Spleen (tissue), 13 donors: Measurements from ENCODE around the gene VN1R2. TPM values are rescaled to one million over a fixed set of nuclear protein-coding genes. Genes with fewer than 3 reads are reported as not detected.
A peak's percentile ranks its signal among the peaks of the same experiment; 100 is the strongest.
"Not testable (repeated sequence)": the region's sequence is repeated elsewhere in the genome, so short reads cannot be mapped to it uniquely, and the experiment has no call there.

ENCODE experiments used
- DNase-seq: peaks from one replicate; pipeline ENCODE4 v3.0.0-alpha.2; 2020
- H3K27ac ChIP-seq, 8 donors: fragments of 200-600 bp; sonication (generic) in 7 of 8; 1 replicate in 4 of 8; 2 replicates in 4 of 8; pipeline versions ENCODE4 v1.5.0 to v1.8.0; 2016 to 2021; ENCODE audit warnings: inconsistent platforms in 4 of 8, mild to moderate bottlenecking in 4 of 8, moderate library complexity in 1 of 8
- H3K27me3 ChIP-seq, 7 donors: fragments of 200-600 bp; sonication (generic) in 6 of 7; replicated peaks in 1 of 7; 1 replicate in 4 of 7; 2 replicates in 3 of 7; pipeline versions ENCODE4 v1.5.0 to v1.8.0; 2016 to 2021; ENCODE audit warnings: inconsistent platforms in 3 of 7, mild to moderate bottlenecking in 1 of 7
- H3K36me3 ChIP-seq, 6 donors: fragments of 200-600 bp; sonication (generic) in 5 of 6; 1 replicate in 4 of 6; 2 replicates in 2 of 6; pipeline versions ENCODE4 v1.5.0 to v1.8.0; 2016 to 2021; ENCODE audit warnings: inconsistent platforms in 2 of 6
- H3K4me1 ChIP-seq, 6 donors: fragments of 200-600 bp; sonication (generic) in 5 of 6; 1 replicate in 3 of 6; 2 replicates in 3 of 6; pipeline versions ENCODE4 v1.5.0 to v1.8.0; 2016 to 2021; ENCODE audit warnings: inconsistent platforms in 3 of 6
- H3K4me3 ChIP-seq, 8 donors: fragments of 200-600 bp; sonication (generic) in 7 of 8; 1 replicate in 4 of 8; 2 replicates in 4 of 8; pipeline versions ENCODE4 v1.5.0 to v1.8.0; 2016 to 2021; ENCODE audit warnings: inconsistent platforms in 4 of 8, mild to moderate bottlenecking in 4 of 8, moderate library complexity in 2 of 8
- H3K9me3 ChIP-seq, 8 donors: fragments of 200-600 bp; sonication (generic) in 7 of 8; 1 replicate in 4 of 8; 2 replicates in 4 of 8; pipeline versions ENCODE4 v1.5.0 to v1.8.0; 2016 to 2021; ENCODE audit warnings: inconsistent platforms in 4 of 8
- POLR2A ChIP-seq, 3 donors: fragments of 450-650 bp; IDR thresholded peaks; one replicate each; pipeline ENCODE4 v1.5.1; 2017; ENCODE audit warnings: antibody characterized with exemption in 3 of 3, mild to moderate bottlenecking in 1 of 3
- POLR2AphosphoS5 ChIP-seq, 3 donors: sonication (generic); formaldehyde crosslinking; IDR thresholded peaks; one replicate each; pipeline ENCODE4 v1.5.1; 2017; ENCODE audit warnings: antibody characterized with exemption in 3 of 3
- WGBS, 5 donors: extraction: QIAGEN DNeasy Blood & Tissue Kit in 3 of 5; methylation state at CpG; one replicate each; pipeline versions ENCODE4 v1.1.5 to v1.1.7; 2013 to 2018; 5-methylcytosine and 5-hydroxymethylcytosine counted together
- intact Hi-C: fragments of 100-400 bp; cut with DNase I; formaldehyde crosslinking; loops from one replicate; pipeline ENCODE4 v1.15.0; 2023; ENCODE audit warnings: low total_unique reads
- long read RNA-seq, 2 donors: transcript quantifications; one replicate each; lab custom pipeline, GENCODE V29; 2026
- polyA plus RNA-seq, 3 donors: library from polyadenylated mRNA; stranded (reverse); fragments of 200-250 nt; gene quantifications; one replicate each; pipeline ENCODE4 v1.2.1, GENCODE V29; 2013
- total RNA-seq, 7 donors: library from RNA; depleted of rRNA in 3 of 7; stranded (reverse); fragments of >200 nt in 3 of 7; fragmentation: NEBNext Ultra II Directional in 4 of 7; extraction: Animal tissue kit (Norgen Biotek cat#: 25700) in 4 of 7; gene quantifications; one replicate each; pipeline versions ENCODE4 v1.1.0 to v1.2.1, GENCODE V29; 2016 to 2021
- TF ChIP-seq, protein P1 (sequence below), 11 experiments: fragments of 200-600 bp in 7 of 11; fragments of 450-650 bp in 4 of 11; sonication (generic) in 4 of 11; IDR thresholded peaks in 8 of 11; conservative IDR thresholded peaks in 3 of 11; 1 replicate in 7 of 11; 2 replicates in 4 of 11; pipeline versions ENCODE4 v1.4.0 to v1.8.0; 2016 to 2021; ENCODE audit warnings: antibody characterized with exemption in 11 of 11, inconsistent platforms in 4 of 11, mild to moderate bottlenecking in 1 of 11
- donor health status: healthy with polysubstance abuse.
- donor health status: DM: no; HTN: no; CAD: no; lungs with moderate emphysema.
- donor health status: DM: no; HTN: no; CAD: no.
- donor health status: Bipolar disorder and iron deficiency.
- donor health status: healthy.
- donor health status: DM: no; HTN: no; CAD: no.
- donor health status: DM: yes; HTN: yes; CAD: no.

VN1R2 gene
- total RNA-seq (not detected), polyA plus RNA-seq (not detected)
- long read RNA-seq, donor 1: 0 reads
- long read RNA-seq, donor 2: 0 reads

GRCh38 chr19:53257715-53258342 is at the start of gene VN1R2:
Gene VN1R2 (plus strand): TSS chr19:53258292. CDS start chr19:53258376, 84 bp downstream.
- H3K36me3 ChIP-seq, DNase-seq, H3K27ac ChIP-seq, intact Hi-C loops, H3K27me3 ChIP-seq, H3K4me3 ChIP-seq: not testable (repeated sequence)
- WGBS, 5 donors: 68 to 74% (median 71%) methylated on average over 14 of the region's 14 CpGs
- peaks cover 0 to 100% (median 64%) of the 10 kb centered on the region in 8 donors for H3K9me3 ChIP-seq
- peaks cover 0 to 17% (median 8%) of the 10 kb centered on the region in 6 donors for H3K4me1 ChIP-seq

DNA sequence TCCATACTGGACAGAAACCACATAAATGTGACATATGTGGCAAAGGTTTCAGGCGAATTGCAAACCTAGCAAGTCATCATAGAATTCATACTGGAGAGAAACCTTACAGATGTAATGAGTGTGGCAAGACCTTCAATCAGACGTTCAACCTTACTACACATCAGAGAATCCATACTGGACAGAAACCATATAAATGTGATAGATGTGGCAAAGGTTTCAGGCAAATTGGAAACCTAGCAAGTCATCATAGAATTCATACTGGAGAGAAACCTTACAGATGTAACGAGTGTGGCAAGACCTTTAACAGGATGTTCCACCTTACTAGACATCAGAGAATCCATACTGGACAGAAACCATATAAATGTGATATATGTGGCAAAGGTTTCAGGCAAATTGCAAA is 46.5 kb upstream of the VN1R2 start:
- DNase-seq, H3K27me3 ChIP-seq, H3K4me1 ChIP-seq, intact Hi-C loops, H3K27ac ChIP-seq, H3K4me3 ChIP-seq: not testable (repeated sequence)
- Histone ChIP-seq H3K9me3 (peaks cover 69 to 100% (median 100%) of the 10 kb centered on the region in 8 donors), H3K36me3 (peaks cover 34 to 60% (median 50%) of the 10 kb centered on the region in 6 donors)
- WGBS, 5 donors: 82 to 99% (median 94%) methylated on average over 3 of the region's 3 CpGs

- Histone ChIP-seq H3K4me1 (no peaks in the 10 kb centered on the region), H3K27me3 (no peaks in the 10 kb centered on the region), H3K36me3 (peaks cover 31 to 47% (median 37%) of the 10 kb centered on the region in 6 donors), H3K27ac (no peak overlapping the region), H3K4me3 (peak overlapping the region in 1 of 8 donors; percentile 14), H3K9me3 (peaks cover 78 to 100% (median 100%) of the 10 kb centered on the region in 8 donors)
- no peak for DNase-seq
- TF ChIP-seq, protein P1, sequence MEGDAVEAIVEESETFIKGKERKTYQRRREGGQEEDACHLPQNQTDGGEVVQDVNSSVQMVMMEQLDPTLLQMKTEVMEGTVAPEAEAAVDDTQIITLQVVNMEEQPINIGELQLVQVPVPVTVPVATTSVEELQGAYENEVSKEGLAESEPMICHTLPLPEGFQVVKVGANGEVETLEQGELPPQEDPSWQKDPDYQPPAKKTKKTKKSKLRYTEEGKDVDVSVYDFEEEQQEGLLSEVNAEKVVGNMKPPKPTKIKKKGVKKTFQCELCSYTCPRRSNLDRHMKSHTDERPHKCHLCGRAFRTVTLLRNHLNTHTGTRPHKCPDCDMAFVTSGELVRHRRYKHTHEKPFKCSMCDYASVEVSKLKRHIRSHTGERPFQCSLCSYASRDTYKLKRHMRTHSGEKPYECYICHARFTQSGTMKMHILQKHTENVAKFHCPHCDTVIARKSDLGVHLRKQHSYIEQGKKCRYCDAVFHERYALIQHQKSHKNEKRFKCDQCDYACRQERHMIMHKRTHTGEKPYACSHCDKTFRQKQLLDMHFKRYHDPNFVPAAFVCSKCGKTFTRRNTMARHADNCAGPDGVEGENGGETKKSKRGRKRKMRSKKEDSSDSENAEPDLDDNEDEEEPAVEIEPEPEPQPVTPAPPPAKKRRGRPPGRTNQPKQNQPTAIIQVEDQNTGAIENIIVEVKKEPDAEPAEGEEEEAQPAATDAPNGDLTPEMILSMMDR (IDR thresholded peaks at IDR 0.05 in 8 of 11, conservative IDR thresholded peaks at IDR 0.05 in 3 of 11): no peak
- no peak for TF ChIP-seq POLR2AphosphoS5 (IDR thresholded peaks at IDR 0.05)
- no peak for TF ChIP-seq POLR2A (IDR thresholded peaks at IDR 0.05)
- WGBS, 5 donors: 94 to 100% (median 98%) methylated on average over 2 of the region's 2 CpGs
- intact Hi-C loops: no loop called here
Observed at GRCh38 chr19:53212703-53213320, 45.3 kb upstream of the VN1R2 start.

GRCh38 chr19:53222716-53223115 is 35.4 kb upstream of the VN1R2 start:
- H3K4me3 ChIP-seq, H3K36me3 ChIP-seq, H3K27me3 ChIP-seq, H3K4me1 ChIP-seq, intact Hi-C loops, DNase-seq, H3K27ac ChIP-seq: not testable (repeated sequence)
- H3K9me3 ChIP-seq: peaks cover 30 to 96% (median 95%) of the 10 kb centered on the region in 8 donors
- WGBS, 5 donors: 95 to 97% (median 97%) methylated on average over 20 to 28 of the region's 28 CpGs; no CpG with 5 or more reads in 2 of the 5 donors

- H3K9me3 ChIP-seq: peaks cover 22 to 96% (median 95%) of the 10 kb centered on the region in 8 donors
Observed at GRCh38 chr19:53224606-53225005, 33.5 kb upstream of the VN1R2 start.

More at GRCh38 chr19:53224606-53225005, 33.5 kb upstream of the VN1R2 start:
- no peaks in the 10 kb centered on the region for H3K27me3 ChIP-seq
- no peaks in the 10 kb centered on the region for H3K4me1 ChIP-seq
- H3K36me3 ChIP-seq: no peaks in the 10 kb centered on the region
- no peak overlapping the region for H3K27ac ChIP-seq
- intact Hi-C loops: no loop called here
- H3K4me3 ChIP-seq: no peak overlapping the region
- 92 to 98% (median 94%) methylated on average over 13 to 20 of the region's 20 CpGs for WGBS, 5 donors
- TF ChIP-seq POLR2AphosphoS5 (IDR thresholded peaks at IDR 0.05): no peak
- TF ChIP-seq, protein P1 (IDR thresholded peaks at IDR 0.05 in 8 of 11, conservative IDR thresholded peaks at IDR 0.05 in 3 of 11): no peak
- TF ChIP-seq POLR2A (IDR thresholded peaks at IDR 0.05): no peak
- DNase-seq: no peak
